Esophagus muscularis mucosa (tissue), 4 donors: ENCODE data around the gene TMEM9B. TPM values are rescaled to one million over a fixed set of nuclear protein-coding genes. Genes with fewer than 3 reads are reported as not detected.

Source experiments
- DNase-seq: peaks from one replicate; pipeline ENCODE4 v3.0.0-alpha.2; 2017; ENCODE audit errors: extremely low spot score
- H3K27ac ChIP-seq, 4 donors: fragments of 200-600 bp; sonication (generic); replicated peaks in 1 of 4; 1 replicate in 3 of 4; 2 replicates in 1 of 4; pipeline ENCODE4 v1.5.1; 2016 to 2019; ENCODE audit warnings: mild to moderate bottlenecking in 1 of 4
- H3K27me3 ChIP-seq, 4 donors: fragments of 200-600 bp; sonication (generic); one replicate each; pipeline versions ENCODE4 v1.5.1 to v1.6.0; 2016 to 2019
- H3K36me3 ChIP-seq, 4 donors: fragments of 200-600 bp; sonication (generic); one replicate each; pipeline ENCODE4 v1.5.1; 2016 to 2019
- H3K4me1 ChIP-seq, 4 donors: fragments of 200-600 bp; sonication (generic); one replicate each; pipeline ENCODE4 v1.5.1; 2016 to 2019
- H3K4me3 ChIP-seq, 4 donors: fragments of 200-600 bp; sonication (generic); 1 replicate in 2 of 4; 2 replicates in 2 of 4; pipeline ENCODE4 v1.5.1; 2016 to 2019; ENCODE audit warnings: mild to moderate bottlenecking in 4 of 4, moderate library complexity in 1 of 4
- H3K9me3 ChIP-seq, 4 donors: fragments of 200-600 bp; sonication (generic); 1 replicate in 3 of 4; 2 replicates in 1 of 4; pipeline ENCODE4 v1.5.1; 2016 to 2019
- CTCF ChIP-seq, 3 experiments: fragments of 200-600 bp in 2 of 3; fragments of 450-650 bp in 1 of 3; sonication (generic) in 2 of 3; IDR thresholded peaks; one replicate each; pipeline ENCODE4 v1.5.1; 2017 to 2019; ENCODE audit warnings: antibody characterized with exemption in 3 of 3, mild to moderate bottlenecking in 2 of 3, moderate library complexity in 1 of 3
- EP300 ChIP-seq: sonication (generic); formaldehyde crosslinking; IDR thresholded peaks from one replicate; pipeline ENCODE4 v1.6.1; 2017; ENCODE audit warnings: antibody characterized with exemption
- POLR2A ChIP-seq: fragments of 450-650 bp; IDR thresholded peaks from one replicate; pipeline ENCODE4 v1.6.1; 2017; ENCODE audit warnings: antibody characterized with exemption, moderate library complexity, mild to moderate bottlenecking, low read depth
- POLR2AphosphoS5 ChIP-seq, 2 donors: sonication (generic); formaldehyde crosslinking; IDR thresholded peaks; one replicate each; pipeline ENCODE4 v1.6.1; 2017; ENCODE audit warnings: antibody characterized with exemption in 2 of 2
- WGBS: methylation state at CpG from one replicate; pipeline ENCODE4 v1.1.5; 2018; 5-methylcytosine and 5-hydroxymethylcytosine counted together
- intact Hi-C: fragments of 100-400 bp; cut with DNase I; formaldehyde crosslinking; loops from one replicate; pipeline ENCODE4 v1.15.1; 2023
- total RNA-seq, 4 donors: library from RNA; depleted of rRNA; stranded (reverse); fragments of >200 nt; gene quantifications; one replicate each; pipeline versions ENCODE4 v1.1.0 to v1.2.1, GENCODE V29; 2016

Gene TMEM9B
- total RNA-seq, 4 donors from 2014 or later: 13.3 to 24.4 (median 20.5) TPM

GRCh38 chr11:9005087-9005486 is 40.8 kb upstream of the TMEM9B start:
- WGBS: 78% methylated on average over 4 of the region's 4 CpGs

GRCh38 chr11:9004183-9004926 is 40.1 kb upstream of the TMEM9B start:
- Histone ChIP-seq H3K27ac (peak overlapping the region in 1 of 4 donors; percentile 45), H3K27me3 (peaks cover 0 to 4% (median 0%) of the 10 kb centered on the region in 4 donors), H3K36me3 (no peaks in the 10 kb centered on the region), H3K4me1 (peaks cover 18 to 22% (median 19%) of the 10 kb centered on the region in 4 donors), H3K4me3 (peak overlapping the region; percentile 54 to 68 (median 60)), H3K9me3 (no peaks in the 10 kb centered on the region)
- WGBS: 21% methylated on average over 15 of the region's 69 CpGs
- intact Hi-C loops: no loop called here
- TF ChIP-seq CTCF (IDR thresholded peaks at IDR 0.05): no peak
- no peak for TF ChIP-seq POLR2AphosphoS5 (IDR thresholded peaks at IDR 0.05)
- TF ChIP-seq EP300: no peak
- no peak for TF ChIP-seq POLR2A
- DNase-seq: no peak

More at GRCh38 chr11:9005087-9005486, 40.8 kb upstream of the TMEM9B start:
- Histone ChIP-seq H3K9me3 (no peaks in the 10 kb centered on the region), H3K4me3 (no peak overlapping the region), H3K27me3 (peaks cover 0 to 4% (median 0%) of the 10 kb centered on the region in 4 donors), H3K27ac (no peak overlapping the region), H3K4me1 (peaks cover 18 to 22% (median 19%) of the 10 kb centered on the region in 4 donors), H3K36me3 (no peaks in the 10 kb centered on the region)
- no peak for DNase-seq
- TF ChIP-seq EP300 (no peak), POLR2AphosphoS5 (IDR thresholded peaks at IDR 0.05) (no peak), POLR2A (no peak), CTCF (IDR thresholded peaks at IDR 0.05) (no peak)
- intact Hi-C loops: no loop called here

- 0% methylated on average over 4 of the region's 83 CpGs for WGBS
- peaks cover 0 to 4% (median 0%) of the 10 kb centered on the region in 4 donors for H3K27me3 ChIP-seq
- intact Hi-C loops: no loop called here
- H3K27ac ChIP-seq: peak within 1 kb of the TSS in 3 of 4 donors; percentile 3 to 45 (median 4)
- TF ChIP-seq POLR2AphosphoS5 (IDR thresholded peaks at IDR 0.05) (peak; percentile 55 to 57), EP300 (no peak), POLR2A (no peak), CTCF (IDR thresholded peaks at IDR 0.05) (peak in 1 of 3 experiments; percentile 6)
- no peak for DNase-seq
- peaks cover 18 to 22% (median 19%) of the 10 kb centered on the region in 4 donors for H3K4me1 ChIP-seq
- peak within 1 kb of the TSS; percentile 54 to 68 (median 60) for H3K4me3 ChIP-seq
- H3K9me3 ChIP-seq: no peaks in the 10 kb centered on the region
- no peaks in the 10 kb centered on the region for H3K36me3 ChIP-seq
Observed at GRCh38 chr11:9003573-9004182, 39.4 kb upstream of the TMEM9B start, which contains the start of gene NRIP3. NRIP3 (minus strand) TSS chr11:9004001; CDS start chr11:9003935, 66 bp downstream.

GRCh38 chr11:9002920-9003572 is 38.8 kb upstream of the TMEM9B start:
- intact Hi-C loops: no loop called here

More at GRCh38 chr11:9002920-9003572, 38.8 kb upstream of the TMEM9B start:
- peaks cover 0 to 4% (median 0%) of the 10 kb centered on the region in 4 donors for H3K27me3 ChIP-seq
- no peak for TF ChIP-seq POLR2A
- TF ChIP-seq EP300: no peak
- TF ChIP-seq POLR2AphosphoS5 (IDR thresholded peaks at IDR 0.05): no peak
- TF ChIP-seq CTCF (IDR thresholded peaks at IDR 0.05): no peak
- H3K36me3 ChIP-seq: no peaks in the 10 kb centered on the region
- WGBS: 27% methylated on average over 8 of the region's 8 CpGs
- no peaks in the 10 kb centered on the region for H3K9me3 ChIP-seq
- H3K4me3 ChIP-seq: peak overlapping the region; percentile 54 to 68 (median 60)
- peak overlapping the region in 1 of 4 donors; percentile 45 for H3K27ac ChIP-seq
- DNase-seq: no peak
- H3K4me1 ChIP-seq: peaks cover 18 to 22% (median 19%) of the 10 kb centered on the region in 4 donors
